A673 (cell line): ENCODE data around the gene SLC25A52. TPM values are rescaled to one million over a fixed set of nuclear protein-coding genes. Genes with fewer than 3 reads are reported as not detected.

Experiments used
- BruUV-seq: library from RNA; stranded (reverse); fragments of 400-500 nt; replicated peaks from 2 replicates; lab custom pipeline; 2021; lab: Mats Ljungman, UMichigan
- CTCF ChIA-PET: fragments of 300-600 bp; sonication (Branson Sonifier 250); formaldehyde crosslinking; loops from one replicate; lab custom pipeline; 2022; ENCODE audit warnings: antibody characterized with exemption; lab: Charles Lee
- POLR2A ChIA-PET: fragments of 300-600 bp; sonication (Branson Sonifier 250); formaldehyde crosslinking; loops from one replicate; lab custom pipeline; 2022; ENCODE audit warnings: antibody characterized with exemption; ENCODE audit not compliant: low non-redundant PET; lab: Charles Lee
- DNase-seq: peaks from one replicate; pipeline ENCODE4 v3.0.0-alpha.2; 2015; ENCODE audit warnings: low spot score
- H3K27ac ChIP-seq: fragments of 200-600 bp; sonication (generic); 2 replicates; pipeline ENCODE4 v1.5.1; 2016; ENCODE audit warnings: mixed run types, low read depth, mild to moderate bottlenecking, mixed read lengths, antibody characterized with exemption, low read length; ENCODE audit not compliant: poor library complexity, severe bottlenecking
- H3K27me3 ChIP-seq: fragments of 200-600 bp; sonication (generic); replicated peaks from 2 replicates; pipeline ENCODE4 v1.6.1; 2017; ENCODE audit warnings: mixed run types, low read depth, mild to moderate bottlenecking, mixed read lengths, antibody characterized with exemption, low read length; ENCODE audit not compliant: insufficient read depth, poor library complexity
- H3K36me3 ChIP-seq: fragments of 200-600 bp; sonication (generic); 2 replicates; pipeline ENCODE4 v1.6.1; 2016; ENCODE audit warnings: mixed run types, mild to moderate bottlenecking, mixed read lengths, antibody characterized with exemption, low read length; ENCODE audit not compliant: insufficient read depth, poor library complexity, severe bottlenecking
- H3K4me1 ChIP-seq: fragments of 200-600 bp; sonication (generic); 2 replicates; pipeline ENCODE4 v1.6.1; 2017; ENCODE audit warnings: mixed run types, mild to moderate bottlenecking, mixed read lengths, antibody characterized with exemption, low read length; ENCODE audit not compliant: insufficient read depth, poor library complexity, severe bottlenecking
- H3K4me3 ChIP-seq: fragments of 200-600 bp; sonication (generic); 2 replicates; pipeline ENCODE4 v1.5.1; 2016; ENCODE audit warnings: low read depth, mixed run types, mild to moderate bottlenecking, mixed read lengths, low read length; ENCODE audit not compliant: poor library complexity, severe bottlenecking
- H3K9me3 ChIP-seq: fragments of 200-600 bp; sonication (generic); 2 replicates; pipeline ENCODE4 v1.6.1; 2016; ENCODE audit warnings: mixed run types, low read depth, mild to moderate bottlenecking, mixed read lengths, antibody characterized with exemption, low read length; ENCODE audit not compliant: poor library complexity, severe bottlenecking
- EZH2 ChIP-seq: fragments of 200-600 bp; sonication (generic); IDR thresholded peaks from 2 replicates; pipeline ENCODE4 v1.6.1; 2017; ENCODE audit warnings: borderline replicate concordance, low read depth, mild to moderate bottlenecking, mixed read lengths, antibody characterized with exemption, low read length; ENCODE audit not compliant: poor library complexity, severe bottlenecking
- intact Hi-C: fragments of 100-400 bp; cut with micrococcal nuclease; formaldehyde crosslinking; loops from one replicate; pipeline ENCODE4 v1.10.0; 2022; ENCODE audit not compliant: unreplicated experiment
- total RNA-seq: library from RNA; stranded (reverse); gene quantifications from 2 replicates; pipeline ENCODE4 v1.2.3, GENCODE V29; 2021
- TF ChIP-seq, protein P1 (sequence below): fragments of 300-800, 200-600 bp; sonication (generic); conservative IDR thresholded peaks from 2 replicates; pipeline ENCODE4 v1.5.1; 2017; ENCODE audit warnings: low read depth, mild to moderate bottlenecking, antibody characterized with exemption, low read length, moderate library complexity, mixed read lengths

Gene SLC25A52
- total RNA-seq, 1 experiment from 2014 or later = not detected

DNA sequence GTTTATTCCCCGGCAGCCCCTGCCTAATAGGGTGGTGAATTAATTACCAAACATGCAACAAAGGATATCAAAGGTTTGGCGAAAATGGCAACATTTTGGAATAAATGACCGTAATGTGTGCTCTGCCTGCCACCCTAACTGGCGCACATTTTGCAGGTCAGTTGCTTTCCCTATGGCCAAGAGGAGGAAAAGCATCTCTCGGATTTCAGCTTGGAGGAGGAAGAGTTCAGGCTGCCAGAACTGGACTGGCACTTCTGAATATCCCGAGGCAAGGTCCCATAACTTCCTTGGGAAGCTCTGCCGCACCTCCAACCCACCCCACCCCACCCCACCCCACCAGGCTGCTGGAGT lies 37.1 kb downstream of the SLC25A52 start:
- intact Hi-C loops = loop anchor here (10.0 kb wide), 1 partner anchor 299 kb away; no protein-coding TSS in a partner anchor
- POLR2A ChIA-PET = no interaction called here
- Histone ChIP-seq H3K9me3 (no peaks in the 10 kb centered on the region), H3K36me3 (no peaks in the 10 kb centered on the region), H3K4me1 (no peaks in the 10 kb centered on the region), H3K4me3 (no peak overlapping the region), H3K27me3 (peaks cover 44% of the 10 kb centered on the region), H3K27ac (no peak overlapping the region)
- TF ChIP-seq, protein P1, sequence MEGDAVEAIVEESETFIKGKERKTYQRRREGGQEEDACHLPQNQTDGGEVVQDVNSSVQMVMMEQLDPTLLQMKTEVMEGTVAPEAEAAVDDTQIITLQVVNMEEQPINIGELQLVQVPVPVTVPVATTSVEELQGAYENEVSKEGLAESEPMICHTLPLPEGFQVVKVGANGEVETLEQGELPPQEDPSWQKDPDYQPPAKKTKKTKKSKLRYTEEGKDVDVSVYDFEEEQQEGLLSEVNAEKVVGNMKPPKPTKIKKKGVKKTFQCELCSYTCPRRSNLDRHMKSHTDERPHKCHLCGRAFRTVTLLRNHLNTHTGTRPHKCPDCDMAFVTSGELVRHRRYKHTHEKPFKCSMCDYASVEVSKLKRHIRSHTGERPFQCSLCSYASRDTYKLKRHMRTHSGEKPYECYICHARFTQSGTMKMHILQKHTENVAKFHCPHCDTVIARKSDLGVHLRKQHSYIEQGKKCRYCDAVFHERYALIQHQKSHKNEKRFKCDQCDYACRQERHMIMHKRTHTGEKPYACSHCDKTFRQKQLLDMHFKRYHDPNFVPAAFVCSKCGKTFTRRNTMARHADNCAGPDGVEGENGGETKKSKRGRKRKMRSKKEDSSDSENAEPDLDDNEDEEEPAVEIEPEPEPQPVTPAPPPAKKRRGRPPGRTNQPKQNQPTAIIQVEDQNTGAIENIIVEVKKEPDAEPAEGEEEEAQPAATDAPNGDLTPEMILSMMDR = no peak
- no peak for TF ChIP-seq EZH2
- no TSS peak for BruUV-seq
- no peak for DNase-seq
- CTCF ChIA-PET = interaction anchor here (1.2 kb wide), 1 partner anchor 17 kb away, joined by 3 read pairs; no protein-coding TSS in a partner anchor

DNA sequence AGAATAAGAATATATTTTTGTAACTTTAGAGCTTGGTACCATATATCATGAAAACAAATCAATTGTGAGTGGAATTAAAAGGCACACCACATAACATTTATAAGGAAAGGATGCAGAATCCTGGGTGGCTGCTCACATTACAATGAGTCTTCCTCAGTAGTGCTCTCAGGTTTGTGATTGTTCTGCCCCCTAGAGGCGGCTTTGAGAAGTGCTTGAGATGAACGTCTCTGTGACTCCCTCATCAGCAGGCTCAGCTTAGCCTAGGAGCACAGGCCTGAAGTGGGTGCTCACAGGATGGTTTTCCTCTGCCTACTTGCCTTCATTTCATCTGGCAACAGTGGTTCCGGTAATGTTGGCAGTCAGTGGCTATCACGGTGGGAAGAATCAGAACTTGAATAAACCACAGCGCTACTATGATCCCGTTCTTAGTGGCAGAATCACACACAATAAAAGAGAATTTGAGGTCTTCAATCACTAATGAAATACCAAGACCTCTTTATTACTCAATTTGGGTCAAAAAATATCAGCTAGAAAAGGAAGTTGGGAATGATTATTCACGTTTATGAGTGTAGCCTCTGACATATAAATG lies 38.2 kb downstream of the SLC25A52 start:
- CTCF ChIA-PET = interaction anchor here (0.6 to 1.6 kb wide), 2 partner anchors 166 to 1989 kb away, joined by 3 to 6 read pairs; no protein-coding TSS in a partner anchor
- POLR2A ChIA-PET = no interaction called here
- peaks cover 38% of the 10 kb centered on the region for H3K27me3 ChIP-seq
- H3K36me3 ChIP-seq = no peaks in the 10 kb centered on the region
- H3K4me3 ChIP-seq = no peak overlapping the region
- H3K9me3 ChIP-seq = no peaks in the 10 kb centered on the region
- H3K27ac ChIP-seq = no peak overlapping the region
- peak; percentile 84 for DNase-seq
- BruUV-seq = no TSS peak
- no peaks in the 10 kb centered on the region for H3K4me1 ChIP-seq
- intact Hi-C loops = loop anchor here (1.0 to 10.0 kb wide), 2 partner anchors 166 to 298 kb away; no protein-coding TSS in a partner anchor
- no peak for TF ChIP-seq EZH2
- TF ChIP-seq, protein P1 = peak; percentile 86

DNA sequence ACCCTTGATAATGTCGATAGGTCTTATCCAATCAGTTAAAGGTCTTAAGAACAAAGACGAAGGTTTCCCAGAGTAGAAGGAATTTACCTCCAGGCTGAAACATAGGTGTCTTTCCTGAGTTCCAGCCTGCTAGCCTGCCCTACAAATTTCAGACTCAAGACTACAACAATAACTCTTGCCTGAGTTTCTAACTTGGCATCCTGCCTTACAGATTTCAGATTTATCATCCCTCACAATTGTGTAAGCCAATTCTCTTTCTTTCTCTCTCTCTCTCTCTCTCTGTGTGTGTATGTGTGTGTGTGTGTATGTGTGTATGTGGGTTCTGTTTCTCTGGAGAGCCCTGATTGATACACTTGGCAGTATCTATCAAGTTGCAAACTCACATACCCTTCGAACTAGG lies 39.1 kb downstream of the SLC25A52 start:
- no peak overlapping the region for H3K4me3 ChIP-seq
- POLR2A ChIA-PET = no interaction called here

More for the DNA sequence above, 39.1 kb downstream of the SLC25A52 start:
- BruUV-seq = no TSS peak
- Histone ChIP-seq H3K4me1 (no peaks in the 10 kb centered on the region), H3K27me3 (peaks cover 29% of the 10 kb centered on the region), H3K36me3 (no peaks in the 10 kb centered on the region), H3K9me3 (no peaks in the 10 kb centered on the region), H3K27ac (no peak overlapping the region)
- TF ChIP-seq, protein P1 = no peak
- TF ChIP-seq EZH2 = no peak
- CTCF ChIA-PET = interaction anchor here (1.6 kb wide), 1 partner anchor 165 kb away, joined by 6 read pairs; no protein-coding TSS in a partner anchor
- intact Hi-C loops = loop anchor here (10.0 kb wide), 1 partner anchor 297 kb away; no protein-coding TSS in a partner anchor
- no peak for DNase-seq
